NCI-H774 (cell line): Measurements from ENCODE around the gene ADCK1.
"Not testable (repeated sequence)": the region's sequence is repeated elsewhere in the genome, so short reads cannot be mapped to it uniquely, and the experiment has no call there.

Experiments used
- DNase-seq: peaks from one replicate; lab custom pipeline; 2025; lab: John Stamatoyannopoulos, UW

Gene ADCK1

GRCh38 chr14:77864580-77864979, 64.7 kb downstream of the ADCK1 start:
- DNase-seq, result no peak

GRCh38 chr14:77865455-77865854, 65.5 kb downstream of the ADCK1 start:
- DNase-seq, result no peak

GRCh38 chr14:77866932-77867331, 67.0 kb downstream of the ADCK1 start:
- DNase-seq, result no peak

GRCh38 chr14:77867476-77867875, 67.6 kb downstream of the ADCK1 start:
- DNase-seq, result no peak

- DNase-seq, result no peak
These were observed 68.8 kb downstream of the ADCK1 start for GRCh38 chr14:77868552-77869285.

- DNase-seq, result no peak
These were observed 69.4 kb downstream of the ADCK1 start for GRCh38 chr14:77869340-77869739.

GRCh38 chr14:77870646-77871045, 70.7 kb downstream of the ADCK1 start:
- no peak for DNase-seq

- no peak for DNase-seq
These were observed 72.2 kb downstream of the ADCK1 start for GRCh38 chr14:77872152-77872551.

GRCh38 chr14:77872983-77873382, 73.1 kb downstream of the ADCK1 start:
- no peak for DNase-seq

- DNase-seq, result no peak
These were observed 78.9 kb downstream of the ADCK1 start for GRCh38 chr14:77878783-77879182.

- no peak for DNase-seq
These were observed 80.1 kb downstream of the ADCK1 start for GRCh38 chr14:77880056-77880455.

- peak; percentile 50 for DNase-seq
These were observed 82.2 kb downstream of the ADCK1 start for GRCh38 chr14:77882098-77882497.

GRCh38 chr14:77882636-77883035, 82.7 kb downstream of the ADCK1 start:
- no peak for DNase-seq

GRCh38 chr14:77883131-77883846, 83.4 kb downstream of the ADCK1 start:
- DNase-seq, result no peak

GRCh38 chr14:77883847-77884238, 83.9 kb downstream of the ADCK1 start:
- DNase-seq, result no peak

GRCh38 chr14:77885367-77885766, 85.5 kb downstream of the ADCK1 start:
- DNase-seq, result no peak

GRCh38 chr14:77886010-77886409, 86.1 kb downstream of the ADCK1 start:
- DNase-seq, result no peak

GRCh38 chr14:77888903-77889302, 89.0 kb downstream of the ADCK1 start:
- DNase-seq, result not testable (repeated sequence)

- no peak for DNase-seq
These were observed 90.1 kb downstream of the ADCK1 start for GRCh38 chr14:77889971-77890442.

GRCh38 chr14:77890873-77891272, 91.0 kb downstream of the ADCK1 start:
- no peak for DNase-seq

- DNase-seq, result no peak
These were observed 92.5 kb downstream of the ADCK1 start for GRCh38 chr14:77892381-77892871.

GRCh38 chr14:77892890-77893484, 93.1 kb downstream of the ADCK1 start:
- no peak for DNase-seq

- DNase-seq, result no peak
These were observed 97.5 kb downstream of the ADCK1 start for GRCh38 chr14:77897374-77897773.
